Measurements from ENCODE around the gene HNRNPF.

- no peak for TF ChIP-seq CTCF (IDR thresholded peaks at IDR 0.05)
- no peak for TF ChIP-seq EZH2 (IDR thresholded peaks at IDR 0.05)
These were observed 48.9 kb downstream of the HNRNPF start for GRCh38 chr10:43360086-43360485.

Data from neural progenitor cell (in vitro differentiated cells).